WTC11 (cell line): Measurements from ENCODE around the gene SUN2. TPM values are rescaled to one million over a fixed set of nuclear protein-coding genes. Genes with fewer than 3 reads are reported as not detected.

Experiments used
- ATAC-seq: fragments of 200-7000 bp; cut with Tn5 transposase; 2 replicates; pipeline ENCODE4 v1.10.0; 2021; ENCODE audit warnings: mild to moderate bottlenecking, moderate library complexity
- CTCF ChIA-PET: fragments of 300-600 bp; sonication (Branson Sonifier 250); formaldehyde crosslinking; loops from one replicate; lab custom pipeline; 2021; ENCODE audit warnings: antibody characterized with exemption; lab: Charles Lee
- POLR2A ChIA-PET: fragments of 350-600 bp; sonication (Branson Sonifier 250); formaldehyde crosslinking; loops from one replicate; lab custom pipeline; 2021; ENCODE audit warnings: antibody characterized with exemption; lab: Charles Lee
- DNase-seq: peaks from one replicate; pipeline ENCODE4 v3.0.0; 2021; ENCODE audit warnings: low spot score
- H3K27ac Mint-ChIP-seq: 2 replicates; pipeline ENCODE4 v1.8.0; 2021; ENCODE audit warnings: mixed read lengths
- H3K27me3 Mint-ChIP-seq: 2 replicates; pipeline ENCODE4 v1.8.0; 2021; ENCODE audit warnings: low read depth, mild to moderate bottlenecking, moderate library complexity, mixed read lengths
- H3K36me3 Mint-ChIP-seq: 2 replicates; pipeline ENCODE4 v1.8.0; 2021; ENCODE audit warnings: mixed read lengths
- H3K4me1 Mint-ChIP-seq: 2 replicates; pipeline ENCODE4 v1.8.0; 2022; ENCODE audit warnings: mixed read lengths
- H3K4me3 Mint-ChIP-seq: 2 replicates; pipeline ENCODE4 v1.8.0; 2021; ENCODE audit warnings: mild to moderate bottlenecking, moderate library complexity, mixed read lengths
- H3K9me3 Mint-ChIP-seq: 2 replicates; pipeline ENCODE4 v1.8.0; 2021; ENCODE audit warnings: mixed read lengths
- AFF4 ChIP-seq: sonication (generic); formaldehyde crosslinking; IDR thresholded peaks from 2 replicates; pipeline ENCODE4 v1.8.1; 2023; ENCODE audit warnings: mild to moderate bottlenecking, missing genetic modification reagents, borderline replicate concordance
- ATF2 ChIP-seq: sonication (generic); formaldehyde crosslinking; IDR thresholded peaks from 2 replicates; pipeline ENCODE4 v1.8.1; 2022; ENCODE audit warnings: low read depth, missing genetic modification reagents, borderline replicate concordance
- ATF3 ChIP-seq: sonication (generic); formaldehyde crosslinking; conservative IDR thresholded peaks from 2 replicates; pipeline ENCODE4 v1.8.1; 2022; ENCODE audit warnings: mild to moderate bottlenecking, missing genetic modification reagents
- E2F5 ChIP-seq: sonication (generic); formaldehyde crosslinking; IDR thresholded peaks from 2 replicates; pipeline ENCODE4 v1.8.1; 2022; ENCODE audit warnings: mild to moderate bottlenecking, moderate library complexity, missing genetic modification reagents
- ERG ChIP-seq: fragments of 250-450 bp; sonication (Bioruptor Pico); IDR thresholded peaks from 2 replicates; pipeline ENCODE4 v1.8.0; 2021; ENCODE audit warnings: mild to moderate bottlenecking
- FOXP4 ChIP-seq: sonication (generic); formaldehyde crosslinking; IDR thresholded peaks from 2 replicates; pipeline ENCODE4 v1.8.0; 2022; ENCODE audit warnings: mild to moderate bottlenecking, missing genetic modification reagents
- GTF2I ChIP-seq: fragments of 250-450 bp; sonication (Bioruptor Pico); conservative IDR thresholded peaks from 2 replicates; pipeline ENCODE4 v1.4.0; 2021; ENCODE audit warnings: mild to moderate bottlenecking
- HMGXB4 ChIP-seq: sonication (generic); formaldehyde crosslinking; IDR thresholded peaks from 2 replicates; pipeline ENCODE4 v1.8.1; 2023; ENCODE audit warnings: mild to moderate bottlenecking, moderate library complexity, missing genetic modification reagents
- MYBL2 ChIP-seq: sonication (generic); formaldehyde crosslinking; IDR thresholded peaks from 2 replicates; pipeline ENCODE4 v1.8.1; 2023; ENCODE audit warnings: mild to moderate bottlenecking, moderate library complexity, missing genetic modification reagents
- NFE2L1 ChIP-seq: sonication (generic); formaldehyde crosslinking; IDR thresholded peaks from 2 replicates; pipeline ENCODE4 v1.8.1; 2023; ENCODE audit warnings: missing genetic modification reagents
- NFYB ChIP-seq: sonication (generic); formaldehyde crosslinking; conservative IDR thresholded peaks from 2 replicates; pipeline ENCODE4 v1.8.0; 2022; ENCODE audit warnings: low read depth, missing genetic modification reagents
- NR1H2 ChIP-seq: sonication (generic); formaldehyde crosslinking; IDR thresholded peaks from 2 replicates; pipeline ENCODE4 v1.9.0; 2021; ENCODE audit warnings: mild to moderate bottlenecking, moderate library complexity, missing genetic modification reagents
- PRRX2 ChIP-seq: fragments of 250-450 bp; sonication (Bioruptor Pico); IDR thresholded peaks from 2 replicates; pipeline ENCODE4 v1.8.0; 2021; ENCODE audit warnings: mild to moderate bottlenecking
- SMAD3 ChIP-seq: sonication (generic); formaldehyde crosslinking; IDR thresholded peaks from 2 replicates; pipeline ENCODE4 v1.8.0; 2022; ENCODE audit warnings: missing genetic modification reagents, mild to moderate bottlenecking, borderline replicate concordance
- ZBTB21 ChIP-seq: sonication (generic); formaldehyde crosslinking; IDR thresholded peaks from 2 replicates; pipeline ENCODE4 v1.8.1; 2023; ENCODE audit warnings: mild to moderate bottlenecking, missing genetic modification reagents, borderline replicate concordance
- ZNF317 ChIP-seq: sonication (generic); formaldehyde crosslinking; IDR thresholded peaks from 2 replicates; pipeline ENCODE4 v1.8.1; 2023; ENCODE audit warnings: low read depth, mild to moderate bottlenecking, moderate library complexity, missing genetic modification reagents, borderline replicate concordance
- ZNF416 ChIP-seq: fragments of 250-450 bp; sonication (Bioruptor Pico); IDR thresholded peaks from 2 replicates; pipeline ENCODE4 v1.9.0; 2021; ENCODE audit warnings: mild to moderate bottlenecking, inconsistent platforms
- ZNF423 ChIP-seq: fragments of 250-450 bp; sonication (Bioruptor Pico); IDR thresholded peaks from 2 replicates; pipeline ENCODE4 v2.1.2; 2022; ENCODE audit warnings: mild to moderate bottlenecking, moderate library complexity
- ZNF671 ChIP-seq: fragments of 250-450 bp; sonication (Bioruptor Pico); IDR thresholded peaks from 2 replicates; pipeline ENCODE4 v1.8.0; 2021; ENCODE audit warnings: mild to moderate bottlenecking
- total RNA-seq: library from RNA; stranded (reverse); gene quantifications from 3 replicates; pipeline ENCODE4 v1.2.3, GENCODE V29; 2021

Gene SUN2
- total RNA-seq, 1 experiment from 2014 or later: 30.1 TPM

GRCh38 chr22:38685761-38686160, 70.0 kb downstream of the SUN2 start:
- ChIA-PET POLR2A (no interaction called here), CTCF (no interaction called here)
- no peak for TF ChIP-seq FOXP4
- no peak for TF ChIP-seq ZNF423 (CRISPR knock-in tag)
- no peak for TF ChIP-seq ZNF317 (CRISPR knock-in tag)
- TF ChIP-seq AFF4 (CRISPR knock-in tag): no peak
- TF ChIP-seq ERG (CRISPR knock-in tag): no peak
- TF ChIP-seq NR1H2: no peak
- no peak for TF ChIP-seq SMAD3 (CRISPR knock-in tag)
- no peak for TF ChIP-seq HMGXB4 (CRISPR knock-in tag)
- TF ChIP-seq ZNF671 (CRISPR knock-in tag): no peak
- no peak for TF ChIP-seq ZBTB21 (CRISPR knock-in tag)
- TF ChIP-seq ZNF416: no peak
- no peak for TF ChIP-seq MYBL2
- TF ChIP-seq ATF2 (CRISPR knock-in tag): no peak
- no peak for TF ChIP-seq PRRX2
- no peak for TF ChIP-seq NFYB (CRISPR knock-in tag)
- TF ChIP-seq NFE2L1: no peak
- TF ChIP-seq GTF2I (CRISPR knock-in tag): no peak
- no peak for TF ChIP-seq ATF3 (CRISPR knock-in tag)
- TF ChIP-seq E2F5 (CRISPR knock-in tag): no peak
- H3K4me1 Mint-ChIP-seq: peaks cover 12% of the 10 kb centered on the region
- H3K36me3 Mint-ChIP-seq: peaks cover 60% of the 10 kb centered on the region
- H3K9me3 Mint-ChIP-seq: peaks cover 17% of the 10 kb centered on the region
- ATAC-seq (no peak), DNase-seq (no peak)
- H3K27me3 Mint-ChIP-seq: no peaks in the 10 kb centered on the region; the same call in 1 of the 2 replicates
- no peak overlapping the region for H3K4me3 Mint-ChIP-seq
- H3K27ac Mint-ChIP-seq: no peak overlapping the region
